ENCODE measurements around the gene MTSS2. TPM values are rescaled to one million over a fixed set of nuclear protein-coding genes. Genes with fewer than 3 reads are reported as not detected.
A peak's percentile ranks its signal among the peaks of the same experiment; 100 is the strongest.

MTSS2 gene
- polyA plus RNA-seq, 1 donor from 2014 or later: 20.4 TPM

- Histone ChIP-seq H3F3A (ENCODE audit: insufficient read depth, low read length, poor library complexity, severe bottlenecking) (no peaks in the 10 kb centered on the region), H3K4me3 (ENCODE audit: low read length) (no peak within 1 kb of the TSS), H3K9me2 (ENCODE audit: insufficient read depth, low read length) (no peaks in the 10 kb centered on the region), H4K20me1 (ENCODE audit: insufficient read depth) (no peaks in the 10 kb centered on the region), H2AFZ (ENCODE audit: low read depth, low read length) (no peak within 1 kb of the TSS), H3K36me3 (ENCODE audit: insufficient read depth, low read length) (no peaks in the 10 kb centered on the region), H3K9me3 (ENCODE audit: low read length) (no peaks in the 10 kb centered on the region), H3K79me2 (replicated peaks; ENCODE audit: insufficient read depth, low read length) (no peaks in the 10 kb centered on the region), H3K27me3 (ENCODE audit: insufficient read depth, low read depth, low read length) (no peaks in the 10 kb centered on the region), H3K27ac (ENCODE audit: low read length) (no peak within 1 kb of the TSS), H3K4me2 (ENCODE audit: low read length) (no peak within 1 kb of the TSS), H3K9ac (ENCODE audit: low read length) (peak within 1 kb of the TSS; percentile 9)
- no peak for TF ChIP-seq REST (IDR thresholded peaks at IDR 0.05; ENCODE audit: borderline replicate concordance)
- TF ChIP-seq CTCF (IDR thresholded peaks at IDR 0.05; ENCODE audit: poor library complexity, severe bottlenecking): no peak
- no peak for TF ChIP-seq EP300 (conservative IDR thresholded peaks at IDR 0.05; ENCODE audit: poor library complexity, severe bottlenecking)
- no peak for TF ChIP-seq RAD21 (conservative IDR thresholded peaks at IDR 0.05)
- no peak for TF ChIP-seq MXI1 (conservative IDR thresholded peaks at IDR 0.05; ENCODE audit: poor library complexity, severe bottlenecking)
- TF ChIP-seq SMC3 (conservative IDR thresholded peaks at IDR 0.05; ENCODE audit: poor library complexity): no peak
- TF ChIP-seq EZH2 (IDR thresholded peaks at IDR 0.05; ENCODE audit: borderline replicate concordance, insufficient read depth, low read length, poor library complexity, severe bottlenecking): no peak
- no peak for TF ChIP-seq TAF1 (IDR thresholded peaks at IDR 0.05; ENCODE audit: low read depth)
- TF ChIP-seq POLR2AphosphoS5 (IDR thresholded peaks at IDR 0.05): no peak
Measured at GRCh38 chr16:70646260-70647241, 39.3 kb downstream of the MTSS2 start, which contains the start of gene IL34. TSS of gene IL34 (plus strand) at chr16:70646559. CDS start at chr16:70646948, 389 bp downstream.

GRCh38 chr16:70644763-70645597 lies 40.9 kb downstream of the MTSS2 start:
- Histone ChIP-seq H3K79me2 (replicated peaks; ENCODE audit: insufficient read depth, low read length) (no peaks in the 10 kb centered on the region), H4K20me1 (ENCODE audit: insufficient read depth) (no peaks in the 10 kb centered on the region), H3K9me2 (ENCODE audit: insufficient read depth, low read length) (no peaks in the 10 kb centered on the region), H3F3A (ENCODE audit: insufficient read depth, low read length, poor library complexity, severe bottlenecking) (no peaks in the 10 kb centered on the region), H3K27ac (ENCODE audit: low read length) (no peak overlapping the region), H3K9me3 (ENCODE audit: low read length) (no peaks in the 10 kb centered on the region), H3K4me3 (ENCODE audit: low read length) (no peak overlapping the region), H3K36me3 (ENCODE audit: insufficient read depth, low read length) (no peaks in the 10 kb centered on the region), H3K9ac (ENCODE audit: low read length) (no peak overlapping the region), H3K27me3 (ENCODE audit: insufficient read depth, low read depth, low read length) (no peaks in the 10 kb centered on the region), H3K4me2 (ENCODE audit: low read length) (no peak overlapping the region), H2AFZ (ENCODE audit: low read depth, low read length) (no peak overlapping the region)
- TF ChIP-seq MXI1 (conservative IDR thresholded peaks at IDR 0.05; ENCODE audit: poor library complexity, severe bottlenecking) (no peak), TAF1 (IDR thresholded peaks at IDR 0.05; ENCODE audit: low read depth) (no peak), SMC3 (conservative IDR thresholded peaks at IDR 0.05; ENCODE audit: poor library complexity) (no peak), EZH2 (IDR thresholded peaks at IDR 0.05; ENCODE audit: borderline replicate concordance, insufficient read depth, low read length, poor library complexity, severe bottlenecking) (no peak), REST (IDR thresholded peaks at IDR 0.05; ENCODE audit: borderline replicate concordance) (no peak), CTCF (IDR thresholded peaks at IDR 0.05; ENCODE audit: poor library complexity, severe bottlenecking) (no peak), EP300 (conservative IDR thresholded peaks at IDR 0.05; ENCODE audit: poor library complexity, severe bottlenecking) (no peak), POLR2AphosphoS5 (IDR thresholded peaks at IDR 0.05) (no peak), RAD21 (conservative IDR thresholded peaks at IDR 0.05) (no peak)
